GM12878 (cell line): Measurements from ENCODE around the gene VAV2. TPM values are rescaled to one million over a fixed set of nuclear protein-coding genes. Genes with fewer than 3 reads are reported as not detected.
A peak's percentile ranks its signal among the peaks of the same experiment; 100 is the strongest.

Experiments used
- CHD4 ChIP-seq: fragments of 200-600 bp; sonication (generic); IDR thresholded peaks from 2 replicates; pipeline ENCODE4 v1.6.1; 2016; ENCODE audit warnings: mild to moderate bottlenecking
- CREB1 ChIP-seq: IDR thresholded peaks from 2 replicates; pipeline ENCODE4 v1.6.1; 2012; ENCODE audit warnings: low read depth, mild to moderate bottlenecking, inconsistent platforms
- CREM ChIP-seq: IDR thresholded peaks from 2 replicates; pipeline ENCODE4 v1.6.1; 2014; ENCODE audit warnings: antibody characterized with exemption, low read depth
- DPF2 ChIP-seq: fragments of 450-650 bp; IDR thresholded peaks from 2 replicates; pipeline ENCODE4 v1.6.1; 2017; ENCODE audit warnings: mild to moderate bottlenecking
- EGR1 ChIP-seq, 2 experiments: IDR thresholded peaks; 1 replicate in 1 of 2; 2 replicates in 1 of 2; pipeline ENCODE4 v1.6.1; 2011 to 2012; ENCODE audit warnings: low read depth in 2 of 2, low read length in 2 of 2, borderline replicate concordance in 1 of 2, mild to moderate bottlenecking in 1 of 2, moderate library complexity in 1 of 2
- HDGF ChIP-seq: fragments of 450-650 bp; IDR thresholded peaks from 2 replicates; pipeline ENCODE4 v1.6.1; 2016; ENCODE audit warnings: antibody characterized with exemption
- IKZF1 ChIP-seq: fragments of 450-650 bp; conservative IDR thresholded peaks from 2 replicates; pipeline ENCODE4 v1.6.1; 2017; ENCODE audit warnings: antibody characterized with exemption, mild to moderate bottlenecking
- IKZF2 ChIP-seq, 2 experiments: fragments of 450-650 bp; IDR thresholded peaks; 2 replicates each; pipeline ENCODE4 v1.6.1; 2017; ENCODE audit warnings: mild to moderate bottlenecking in 2 of 2, moderate library complexity in 2 of 2
- NFIC ChIP-seq: IDR thresholded peaks from 2 replicates; pipeline ENCODE4 v1.6.1; 2012; ENCODE audit warnings: low read depth, mild to moderate bottlenecking, inconsistent platforms, low read length, moderate library complexity
- NR2C1 ChIP-seq: fragments of 450-650 bp; IDR thresholded peaks from 2 replicates; pipeline ENCODE4 v1.6.1; 2017; ENCODE audit warnings: antibody characterized with exemption, mild to moderate bottlenecking, moderate library complexity
- RAD21 ChIP-seq: IDR thresholded peaks from 2 replicates; pipeline ENCODE4 v1.6.1; 2011; ENCODE audit warnings: mild to moderate bottlenecking, low read depth, low read length, moderate library complexity; ENCODE audit not compliant: insufficient read depth
- SMAD1 ChIP-seq: fragments of 450-650 bp; IDR thresholded peaks from 2 replicates; pipeline ENCODE4 v1.6.1; 2018; ENCODE audit warnings: mild to moderate bottlenecking, low read depth; ENCODE audit not compliant: partially characterized antibody
- SMC3 ChIP-seq: IDR thresholded peaks from 2 replicates; pipeline ENCODE4 v1.6.1; 2011; ENCODE audit warnings: low read length, improper control_type of control experiment, borderline replicate concordance
- SUPT20H ChIP-seq: IDR thresholded peaks from 2 replicates; pipeline ENCODE4 v1.6.1; 2011; ENCODE audit warnings: low read depth, mild to moderate bottlenecking, low read length, moderate library complexity, borderline replicate concordance; ENCODE audit not compliant: control insufficient read depth
- TCF12 ChIP-seq: IDR thresholded peaks from 2 replicates; pipeline ENCODE4 v1.6.1; 2011; ENCODE audit warnings: low read depth, mild to moderate bottlenecking, low read length
- YY1 ChIP-seq: IDR thresholded peaks from 2 replicates; pipeline ENCODE4 v1.6.1; 2011; ENCODE audit warnings: low read depth, mild to moderate bottlenecking, low read length
- ZNF217 ChIP-seq: fragments of 450-650 bp; IDR thresholded peaks from 2 replicates; pipeline ENCODE4 v1.6.1; 2017; ENCODE audit warnings: antibody characterized with exemption, mild to moderate bottlenecking
- ZZZ3 ChIP-seq: IDR thresholded peaks from 2 replicates; pipeline ENCODE4 v1.6.1; 2011; ENCODE audit warnings: low read depth; ENCODE audit not compliant: control insufficient read depth, insufficient read length
- polyA plus RNA-seq, 11 experiments: library from polyadenylated mRNA; depleted of rRNA in 4 of 11; unstranded in 6 of 11; stranded (reverse) in 5 of 11; fragments of >200 nt; fragmentation: Nextera tagmentation in 4 of 11; fragmentation: Illumina TruSeq in 1 of 11; extraction: Ambion mirVana in 4 of 11; extraction: Trizol in 1 of 11; gene quantifications; 1 replicate in 1 of 11; 2 replicates in 10 of 11; pipeline versions ENCODE4 v1.2.1 to v1.2.3, GENCODE V29; 2011 to 2016; ENCODE audit warnings: inconsistent platforms in 2 of 11, missing spikeins in 2 of 11, low read depth in 1 of 11
- total RNA-seq, 4 experiments: library from RNA; depleted of rRNA in 3 of 4; stranded (reverse); fragments of >200 nt in 3 of 4; fragmentation: Illumina TruSeq in 1 of 4; extraction: Trizol in 1 of 4; gene quantifications; 2 replicates each; pipeline versions ENCODE4 v1.2.1 to v1.2.3, GENCODE V29; 2013 to 2021
- TF ChIP-seq, protein P1 (sequence below): IDR thresholded peaks from 2 replicates; pipeline ENCODE4 v1.6.1; 2012; ENCODE audit warnings: low read depth, low read length, improper control_type of control experiment
- TF ChIP-seq, protein P2 (sequence below): IDR thresholded peaks from 2 replicates; pipeline ENCODE4 v1.6.1; 2012; ENCODE audit warnings: low read depth, low read length, improper control_type of control experiment
- TF ChIP-seq, protein P3 (sequence below): IDR thresholded peaks from 2 replicates; pipeline ENCODE4 v1.6.1; 2012; ENCODE audit warnings: low read length, inconsistent platforms
- TF ChIP-seq, protein P4 (sequence below), 3 experiments: IDR thresholded peaks in 2 of 3; conservative IDR thresholded peaks in 1 of 3; 2 replicates each; pipeline ENCODE4 v1.5.1; 2011; ENCODE audit warnings: low read depth in 3 of 3, low read length in 3 of 3, mild to moderate bottlenecking in 3 of 3, control low read depth in 2 of 3, moderate library complexity in 2 of 3, inconsistent platforms in 1 of 3, mixed read lengths in 1 of 3; ENCODE audit not compliant: control insufficient read depth in 2 of 3, insufficient read depth in 1 of 3; ENCODE audit errors: extremely low read depth in 1 of 3
- TF ChIP-seq, protein P5 (sequence below): fragments of 450-650 bp; conservative IDR thresholded peaks from 2 replicates; pipeline ENCODE4 v1.6.1; 2017; ENCODE audit warnings: mild to moderate bottlenecking, moderate library complexity

The VAV2 gene
- total and polyA plus RNA-seq, 10 of the 15 experiments (the other 5 are each of a cell fraction or from before 2014, with no cell fraction given) = 0.13 to 43.9 (median 16.9) TPM

DNA sequence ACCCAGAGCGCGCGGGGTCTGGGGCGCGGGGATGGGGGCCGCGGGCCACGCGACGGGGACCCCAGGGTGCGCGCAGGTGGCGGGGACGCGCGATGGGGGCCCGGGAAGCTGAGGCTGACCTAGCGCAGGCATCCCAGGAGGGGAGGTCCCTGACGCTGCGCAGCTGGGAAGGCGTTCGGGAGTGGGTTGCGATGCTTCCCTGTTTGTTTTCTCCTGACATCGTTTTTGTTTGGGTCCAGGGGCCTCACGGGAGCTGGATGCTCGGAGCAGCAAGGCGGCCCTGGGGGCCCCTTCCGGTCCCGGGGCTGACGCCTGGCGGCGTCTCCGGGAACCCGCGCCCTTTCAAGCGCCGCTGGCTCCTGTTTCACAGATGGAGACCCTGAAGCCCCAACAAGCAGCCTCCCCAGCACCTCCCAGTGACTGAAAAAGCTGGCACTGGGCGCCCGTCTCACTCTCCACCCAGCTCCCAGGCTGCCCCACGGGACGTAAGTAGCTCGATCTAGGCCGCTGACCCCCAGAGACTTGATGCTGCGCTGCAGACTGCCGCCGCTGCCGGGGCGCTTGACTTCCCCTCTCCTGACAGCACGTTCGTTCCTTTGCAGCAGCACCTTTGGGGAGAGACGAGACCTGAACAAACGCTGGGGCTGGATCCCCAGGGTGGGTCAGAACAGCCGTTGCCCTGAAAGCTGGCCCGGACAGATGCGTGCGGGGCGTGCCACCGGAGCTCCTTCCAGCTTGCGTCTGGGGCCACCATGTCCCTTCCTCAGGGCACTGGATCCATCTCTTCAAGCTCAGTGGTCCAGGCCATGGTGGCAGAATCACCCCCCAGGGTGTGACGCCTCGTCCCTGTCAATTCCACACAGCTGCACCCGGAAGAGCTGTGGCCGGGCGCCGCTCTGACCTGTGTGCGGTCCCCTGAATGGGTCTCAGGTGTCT, 33.8 kb upstream of the VAV2 start (continued):
- TF ChIP-seq ZNF217 = no peak
- peak; percentile 26; the same call in 1 of the 2 replicates for TF ChIP-seq SMC3
- TF ChIP-seq, protein P1, sequence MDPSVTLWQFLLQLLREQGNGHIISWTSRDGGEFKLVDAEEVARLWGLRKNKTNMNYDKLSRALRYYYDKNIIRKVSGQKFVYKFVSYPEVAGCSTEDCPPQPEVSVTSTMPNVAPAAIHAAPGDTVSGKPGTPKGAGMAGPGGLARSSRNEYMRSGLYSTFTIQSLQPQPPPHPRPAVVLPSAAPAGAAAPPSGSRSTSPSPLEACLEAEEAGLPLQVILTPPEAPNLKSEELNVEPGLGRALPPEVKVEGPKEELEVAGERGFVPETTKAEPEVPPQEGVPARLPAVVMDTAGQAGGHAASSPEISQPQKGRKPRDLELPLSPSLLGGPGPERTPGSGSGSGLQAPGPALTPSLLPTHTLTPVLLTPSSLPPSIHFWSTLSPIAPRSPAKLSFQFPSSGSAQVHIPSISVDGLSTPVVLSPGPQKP = peak; percentile 59; the same call in 1 of the 2 replicates
- no peak for TF ChIP-seq ZZZ3
- TF ChIP-seq IKZF1 = peak; percentile 48; the same call in 1 of the 2 replicates
- TF ChIP-seq CREB1 = peak; percentile 21; the same call in 1 of the 2 replicates
- no peak for TF ChIP-seq NR2C1
- TF ChIP-seq SMAD1 = no peak
- TF ChIP-seq, protein P2, sequence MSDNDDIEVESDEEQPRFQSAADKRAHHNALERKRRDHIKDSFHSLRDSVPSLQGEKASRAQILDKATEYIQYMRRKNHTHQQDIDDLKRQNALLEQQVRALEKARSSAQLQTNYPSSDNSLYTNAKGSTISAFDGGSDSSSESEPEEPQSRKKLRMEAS = 0 out of 2 replicates have a peak, but pooled peaks have one; percentile 4
- no peak for TF ChIP-seq SUPT20H
- no peak for TF ChIP-seq NFIC
- peak; percentile 53; the same call in 1 of the 2 replicates for TF ChIP-seq DPF2
- TF ChIP-seq, protein P3, sequence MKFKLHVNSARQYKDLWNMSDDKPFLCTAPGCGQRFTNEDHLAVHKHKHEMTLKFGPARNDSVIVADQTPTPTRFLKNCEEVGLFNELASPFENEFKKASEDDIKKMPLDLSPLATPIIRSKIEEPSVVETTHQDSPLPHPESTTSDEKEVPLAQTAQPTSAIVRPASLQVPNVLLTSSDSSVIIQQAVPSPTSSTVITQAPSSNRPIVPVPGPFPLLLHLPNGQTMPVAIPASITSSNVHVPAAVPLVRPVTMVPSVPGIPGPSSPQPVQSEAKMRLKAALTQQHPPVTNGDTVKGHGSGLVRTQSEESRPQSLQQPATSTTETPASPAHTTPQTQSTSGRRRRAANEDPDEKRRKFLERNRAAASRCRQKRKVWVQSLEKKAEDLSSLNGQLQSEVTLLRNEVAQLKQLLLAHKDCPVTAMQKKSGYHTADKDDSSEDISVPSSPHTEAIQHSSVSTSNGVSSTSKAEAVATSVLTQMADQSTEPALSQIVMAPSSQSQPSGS = no peak
- no peak for TF ChIP-seq IKZF2 (IDR thresholded peaks at IDR 0.05)
- no peak for TF ChIP-seq TCF12
- TF ChIP-seq RAD21 = no peak
- TF ChIP-seq, protein P4, sequence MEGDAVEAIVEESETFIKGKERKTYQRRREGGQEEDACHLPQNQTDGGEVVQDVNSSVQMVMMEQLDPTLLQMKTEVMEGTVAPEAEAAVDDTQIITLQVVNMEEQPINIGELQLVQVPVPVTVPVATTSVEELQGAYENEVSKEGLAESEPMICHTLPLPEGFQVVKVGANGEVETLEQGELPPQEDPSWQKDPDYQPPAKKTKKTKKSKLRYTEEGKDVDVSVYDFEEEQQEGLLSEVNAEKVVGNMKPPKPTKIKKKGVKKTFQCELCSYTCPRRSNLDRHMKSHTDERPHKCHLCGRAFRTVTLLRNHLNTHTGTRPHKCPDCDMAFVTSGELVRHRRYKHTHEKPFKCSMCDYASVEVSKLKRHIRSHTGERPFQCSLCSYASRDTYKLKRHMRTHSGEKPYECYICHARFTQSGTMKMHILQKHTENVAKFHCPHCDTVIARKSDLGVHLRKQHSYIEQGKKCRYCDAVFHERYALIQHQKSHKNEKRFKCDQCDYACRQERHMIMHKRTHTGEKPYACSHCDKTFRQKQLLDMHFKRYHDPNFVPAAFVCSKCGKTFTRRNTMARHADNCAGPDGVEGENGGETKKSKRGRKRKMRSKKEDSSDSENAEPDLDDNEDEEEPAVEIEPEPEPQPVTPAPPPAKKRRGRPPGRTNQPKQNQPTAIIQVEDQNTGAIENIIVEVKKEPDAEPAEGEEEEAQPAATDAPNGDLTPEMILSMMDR (IDR thresholded peaks at IDR 0.05 in 2 of 3, conservative IDR thresholded peaks at IDR 0.05 in 1 of 3; ENCODE audit: control insufficient read depth in 2 of 3, extremely low read depth in 1 of 3, insufficient read depth in 1 of 3, low read depth in 3 of 3, low read length in 3 of 3) = peak; percentile 18 to 40 (median 21); a peak in 4 of 6 replicates
- no peak for TF ChIP-seq CHD4
- TF ChIP-seq CREM = 0 out of 2 replicates have a peak, but pooled peaks have one; percentile 11
- TF ChIP-seq, protein P5, sequence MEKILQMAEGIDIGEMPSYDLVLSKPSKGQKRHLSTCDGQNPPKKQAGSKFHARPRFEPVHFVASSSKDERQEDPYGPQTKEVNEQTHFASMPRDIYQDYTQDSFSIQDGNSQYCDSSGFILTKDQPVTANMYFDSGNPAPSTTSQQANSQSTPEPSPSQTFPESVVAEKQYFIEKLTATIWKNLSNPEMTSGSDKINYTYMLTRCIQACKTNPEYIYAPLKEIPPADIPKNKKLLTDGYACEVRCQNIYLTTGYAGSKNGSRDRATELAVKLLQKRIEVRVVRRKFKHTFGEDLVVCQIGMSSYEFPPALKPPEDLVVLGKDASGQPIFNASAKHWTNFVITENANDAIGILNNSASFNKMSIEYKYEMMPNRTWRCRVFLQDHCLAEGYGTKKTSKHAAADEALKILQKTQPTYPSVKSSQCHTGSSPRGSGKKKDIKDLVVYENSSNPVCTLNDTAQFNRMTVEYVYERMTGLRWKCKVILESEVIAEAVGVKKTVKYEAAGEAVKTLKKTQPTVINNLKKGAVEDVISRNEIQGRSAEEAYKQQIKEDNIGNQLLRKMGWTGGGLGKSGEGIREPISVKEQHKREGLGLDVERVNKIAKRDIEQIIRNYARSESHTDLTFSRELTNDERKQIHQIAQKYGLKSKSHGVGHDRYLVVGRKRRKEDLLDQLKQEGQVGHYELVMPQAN = no peak; the same call in 1 of the 2 replicates
- TF ChIP-seq EGR1 (IDR thresholded peaks at IDR 0.05; ENCODE audit: borderline replicate concordance in 1 of 2, low read depth in 2 of 2, low read length in 2 of 2) = no peak
- TF ChIP-seq YY1 = peak; percentile 42; the same call in 1 of the 2 replicates
- no peak for TF ChIP-seq HDGF
